Measurements from ENCODE around the gene MEIS2. TPM values are rescaled to one million over a fixed set of nuclear protein-coding genes. Genes with fewer than 3 reads are reported as not detected.

The MEIS2 gene
- total and polyA plus RNA-seq, 2 donors (not counting 3 experiments of a cell fraction or from before 2014, with no cell fraction given) = 22.5 to 26.2 TPM

- BruUV-seq (replicated peaks) = no TSS peak
- TF ChIP-seq, protein P1, sequence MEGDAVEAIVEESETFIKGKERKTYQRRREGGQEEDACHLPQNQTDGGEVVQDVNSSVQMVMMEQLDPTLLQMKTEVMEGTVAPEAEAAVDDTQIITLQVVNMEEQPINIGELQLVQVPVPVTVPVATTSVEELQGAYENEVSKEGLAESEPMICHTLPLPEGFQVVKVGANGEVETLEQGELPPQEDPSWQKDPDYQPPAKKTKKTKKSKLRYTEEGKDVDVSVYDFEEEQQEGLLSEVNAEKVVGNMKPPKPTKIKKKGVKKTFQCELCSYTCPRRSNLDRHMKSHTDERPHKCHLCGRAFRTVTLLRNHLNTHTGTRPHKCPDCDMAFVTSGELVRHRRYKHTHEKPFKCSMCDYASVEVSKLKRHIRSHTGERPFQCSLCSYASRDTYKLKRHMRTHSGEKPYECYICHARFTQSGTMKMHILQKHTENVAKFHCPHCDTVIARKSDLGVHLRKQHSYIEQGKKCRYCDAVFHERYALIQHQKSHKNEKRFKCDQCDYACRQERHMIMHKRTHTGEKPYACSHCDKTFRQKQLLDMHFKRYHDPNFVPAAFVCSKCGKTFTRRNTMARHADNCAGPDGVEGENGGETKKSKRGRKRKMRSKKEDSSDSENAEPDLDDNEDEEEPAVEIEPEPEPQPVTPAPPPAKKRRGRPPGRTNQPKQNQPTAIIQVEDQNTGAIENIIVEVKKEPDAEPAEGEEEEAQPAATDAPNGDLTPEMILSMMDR (IDR thresholded peaks at IDR 0.05; ENCODE audit: extremely low read depth in 1 of 2, insufficient read depth in 1 of 2, low read depth in 1 of 2, low read length in 2 of 2) = no peak
- TF ChIP-seq POLR2AphosphoS5 (IDR thresholded peaks at IDR 0.05; ENCODE audit: insufficient read depth, low read depth, low read length) (no peak), FOS (IDR thresholded peaks at IDR 0.05; ENCODE audit: borderline replicate concordance, insufficient read depth, low read length) (no peak), EZH2 (IDR thresholded peaks at IDR 0.05; ENCODE audit: borderline replicate concordance, low read depth, low read length, severe bottlenecking) (no peak), JUN (IDR thresholded peaks at IDR 0.05; ENCODE audit: borderline replicate concordance, insufficient read depth, insufficient read length, low read depth) (no peak), MYC (IDR thresholded peaks at IDR 0.05; ENCODE audit: low read depth, low read length) (no peak), POLR2A (IDR thresholded peaks at IDR 0.05; ENCODE audit: low read depth, low read length) (no peak), GATA2 (IDR thresholded peaks at IDR 0.05; ENCODE audit: insufficient read depth, insufficient read length, low read depth, low read length) (no peak)
- TF ChIP-seq, protein P2, sequence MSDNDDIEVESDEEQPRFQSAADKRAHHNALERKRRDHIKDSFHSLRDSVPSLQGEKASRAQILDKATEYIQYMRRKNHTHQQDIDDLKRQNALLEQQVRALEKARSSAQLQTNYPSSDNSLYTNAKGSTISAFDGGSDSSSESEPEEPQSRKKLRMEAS (IDR thresholded peaks at IDR 0.05; ENCODE audit: insufficient read depth, insufficient read length) = no peak
- peaks cover 36 to 62% of the 10 kb centered on the region in 2 experiments for H3K27me3 ChIP-seq (ENCODE audit: control insufficient read depth in 2 of 2, insufficient read depth in 2 of 2, low read length in 2 of 2)
- dilution Hi-C loops (cut with MboI; ENCODE audit: extremely low pct_ligation_motif_present, low sequenced_read_pairs) = no loop called here
- ChIA-PET CTCF (interaction anchor here (0.6 to 6.8 kb wide), 4 partner anchors 10 to 1399 kb away, joined by 3 to 53 read pairs (median 3); no protein-coding TSS in a partner anchor), POLR2A (no interaction called here)
- no peaks in the 10 kb centered on the region for H3K9me1 ChIP-seq (replicated peaks; ENCODE audit: control insufficient read depth, extremely low read depth, insufficient read depth, low read length)
- peaks cover 10% of the 10 kb centered on the region for H3K4me1 ChIP-seq (ENCODE audit: control insufficient read depth, extremely low read depth, insufficient read depth, low read length)
- H2AFZ ChIP-seq (ENCODE audit: low read depth, low read length) = no peak overlapping the region
- H3K9ac ChIP-seq (replicated peaks; ENCODE audit: extremely low read depth, insufficient read depth, low read length) = no peak overlapping the region
- FAIRE-seq (no peak), DNase-seq (ENCODE audit: low read depth, low spot score) (no peak)
- H3K9me3 ChIP-seq (replicated peaks; ENCODE audit: control insufficient read depth, insufficient read depth, low read length) = no peaks in the 10 kb centered on the region
- no peaks in the 10 kb centered on the region for H4K20me1 ChIP-seq (replicated peaks; ENCODE audit: control insufficient read depth, extremely low read depth, insufficient read depth, low read length)
- H3K4me3 ChIP-seq (replicated peaks in 1 of 3; ENCODE audit: insufficient read depth in 1 of 3, low read depth in 1 of 3, low read length in 3 of 3) = no peak overlapping the region
- H3K27ac ChIP-seq (ENCODE audit: insufficient read depth, low read depth, low read length) = no peak overlapping the region
- intact Hi-C loops (cut with micrococcal nuclease) = loop anchor here (10.0 kb wide), 2 partner anchors 459 to 599 kb away; no protein-coding TSS in a partner anchor
- H3K4me2 ChIP-seq (ENCODE audit: insufficient read depth, low read length) = no peak overlapping the region
- no peaks in the 10 kb centered on the region for H3K36me3 ChIP-seq (ENCODE audit: control insufficient read depth in 2 of 2, extremely low read depth in 1 of 2, insufficient read depth in 2 of 2, low read length in 2 of 2)
- peaks cover 5% of the 10 kb centered on the region for H3K79me2 ChIP-seq (ENCODE audit: control insufficient read depth, insufficient read depth, low read length)
Observed at GRCh38 chr15:37103475-37104423, 3.4 kb upstream of the MEIS2 start.
